Right renal pelvis (tissue), 4 donors: ENCODE data around the gene OR2C1. TPM values are rescaled to one million over a fixed set of nuclear protein-coding genes. Genes with fewer than 3 reads are reported as not detected.
A peak's percentile ranks its signal among the peaks of the same experiment; 100 is the strongest.

Experiments used
- DNase-seq, 4 donors: peaks; one replicate each; pipeline ENCODE4 v3.0.0-alpha.2; 2013; ENCODE audit warnings: low read depth in 4 of 4, low spot score in 3 of 4, missing footprints in 1 of 4
- polyA plus RNA-seq, 4 donors: library from polyadenylated mRNA; unstranded; fragments of 120-200 nt; gene quantifications; one replicate each; pipeline ENCODE4 v1.2.1, GENCODE V29; 2013; ENCODE audit not compliant: insufficient read length in 4 of 4

OR2C1 gene
- under 1 TPM; 0.52 to 0.73 (median 0.64) TPM for polyA plus RNA-seq

GRCh38 chr16:3355589-3355988, at the start of gene OR2C1:
Gene OR2C1 (plus strand): TSS chr16:3355889. CDS start chr16:3355941, 52 bp downstream.
- no peak for DNase-seq

- no peak for DNase-seq
These were observed 49.6 kb upstream of the OR2C1 start for GRCh38 chr16:3306078-3306477.

- DNase-seq: no peak
These were observed 44.2 kb upstream of the OR2C1 start for GRCh38 chr16:3311496-3311895.

- no peak for DNase-seq
These were observed 38.2 kb upstream of the OR2C1 start for GRCh38 chr16:3317315-3317999.

- no peak for DNase-seq
These were observed 33.9 kb upstream of the OR2C1 start for GRCh38 chr16:3321816-3322215.

GRCh38 chr16:3327514-3327913, 28.2 kb upstream of the OR2C1 start:
- DNase-seq: no peak

GRCh38 chr16:3328104-3328503, 27.6 kb upstream of the OR2C1 start:
- no peak for DNase-seq

GRCh38 chr16:3328643-3329042, 27.0 kb upstream of the OR2C1 start:
- DNase-seq: no peak

- no peak for DNase-seq
These were observed 9.6 kb upstream of the OR2C1 start for GRCh38 chr16:3346041-3346440.

- no peak for DNase-seq
These were observed 8.1 kb upstream of the OR2C1 start for GRCh38 chr16:3347586-3347985.

- no peak for DNase-seq
These were observed 7.0 kb upstream of the OR2C1 start for GRCh38 chr16:3348547-3349167.

- DNase-seq: no peak
These were observed 6.5 kb upstream of the OR2C1 start for GRCh38 chr16:3349175-3349574.

GRCh38 chr16:3356118-3356517, 429 bp downstream of the OR2C1 start:
- no peak for DNase-seq

- DNase-seq: no peak
These were observed 3.2 kb downstream of the OR2C1 start for GRCh38 chr16:3358871-3359270.

- no peak for DNase-seq
These were observed 7.2 kb downstream of the OR2C1 start for GRCh38 chr16:3362931-3363330.

- DNase-seq: no peak
These were observed 8.1 kb downstream of the OR2C1 start for GRCh38 chr16:3363793-3364192.

GRCh38 chr16:3364774-3365427, 9.2 kb downstream of the OR2C1 start:
- peak; percentile 58 to 75 (median 70) for DNase-seq

GRCh38 chr16:3369073-3369472, 13.4 kb downstream of the OR2C1 start:
- DNase-seq: no peak

- DNase-seq: no peak
These were observed 20.0 kb downstream of the OR2C1 start for GRCh38 chr16:3375680-3376079.

GRCh38 chr16:3377917-3378316, 22.2 kb downstream of the OR2C1 start:
- DNase-seq: no peak

- DNase-seq: no peak
These were observed 27.4 kb downstream of the OR2C1 start for GRCh38 chr16:3383045-3383448.

- no peak for DNase-seq
These were observed 32.6 kb downstream of the OR2C1 start for GRCh38 chr16:3388325-3388724.
